Erythroblast (primary cell): Measurements from ENCODE around the gene RUFY3.

Experiments used
- GATA1 ChIP-seq: IDR thresholded peaks from 2 replicates; pipeline ENCODE4 v1.6.1; 2011; ENCODE audit warnings: low read depth, mild to moderate bottlenecking, control low read depth, low read length, moderate library complexity
- POLR2A ChIP-seq: IDR thresholded peaks from 2 replicates; pipeline ENCODE4 v1.6.1; 2011; ENCODE audit warnings: mild to moderate bottlenecking, low read length

DNA sequence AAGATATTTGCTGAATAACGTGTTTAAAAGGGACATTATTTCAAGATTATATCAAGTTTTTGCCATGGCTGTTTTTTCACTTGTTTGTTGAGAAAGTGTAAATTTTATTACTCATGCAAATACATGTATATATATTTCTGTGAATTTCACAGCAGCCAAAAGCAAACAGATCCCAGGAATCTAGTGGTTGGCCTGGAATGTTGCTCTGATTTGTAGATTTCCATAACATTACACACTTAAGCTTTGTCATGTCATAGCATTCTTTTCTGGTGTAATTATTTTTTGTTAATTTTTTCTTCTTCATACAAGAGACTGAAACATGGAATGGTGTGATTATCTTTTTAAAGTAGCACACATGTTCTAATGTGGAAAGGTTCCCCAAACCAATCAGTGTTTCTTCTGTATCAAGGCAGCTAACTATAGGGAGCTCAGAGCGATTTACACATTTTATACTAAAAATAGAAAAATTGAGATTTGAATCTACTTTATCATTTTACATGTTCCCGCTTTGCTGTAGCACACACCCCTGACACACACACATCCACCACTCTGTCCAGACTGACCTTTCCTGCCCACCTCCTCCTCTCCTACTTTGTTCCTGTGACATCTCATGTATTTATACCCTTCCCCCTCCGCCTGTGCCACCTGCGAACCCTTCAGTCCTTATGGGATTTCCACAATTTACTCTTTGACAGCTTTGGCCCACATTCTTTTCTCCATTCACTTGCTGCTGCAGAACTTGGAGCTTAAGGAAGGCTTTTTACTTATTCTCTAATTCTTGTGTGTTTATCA lies 20.3 kb downstream of the RUFY3 start:
- TF ChIP-seq POLR2A (no peak), GATA1 (no peak)
